Activated naive CD8-positive, alpha-beta T cell treated with anti-CD3 and anti-CD28 coated beads, Interleukin-2, amount 50 U/mL, for 16 hours (primary cell): ENCODE data around the gene MON2.
"Not testable (repeated sequence)": the region's sequence is repeated elsewhere in the genome, so short reads cannot be mapped to it uniquely, and the experiment has no call there.

Experiments
- DNase-seq: peaks from one replicate; pipeline ENCODE4 v3.0.0-alpha.2; 2020; ENCODE audit warnings: low read depth, low spot score

MON2 gene

DNA sequence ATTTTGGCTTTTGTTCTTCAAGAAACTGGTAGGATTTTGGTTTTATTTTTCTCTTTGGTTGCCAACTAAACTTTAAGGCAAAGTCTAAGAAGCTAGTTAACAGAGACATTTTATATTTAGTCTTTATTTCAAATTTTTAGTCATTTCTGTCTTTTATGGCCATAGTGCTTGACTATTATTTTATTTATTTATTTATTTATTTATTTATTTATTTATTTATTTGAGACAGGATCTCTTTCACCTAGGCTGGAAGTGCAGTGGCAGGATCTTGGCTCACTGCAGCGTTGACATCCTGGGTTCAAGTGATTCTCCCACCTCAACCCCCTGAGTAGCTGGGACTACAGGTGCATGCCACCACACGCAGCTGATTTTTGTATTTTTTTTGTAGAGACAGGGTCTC, 3.1 kb downstream of the MON2 start:
- no peak for DNase-seq

DNA sequence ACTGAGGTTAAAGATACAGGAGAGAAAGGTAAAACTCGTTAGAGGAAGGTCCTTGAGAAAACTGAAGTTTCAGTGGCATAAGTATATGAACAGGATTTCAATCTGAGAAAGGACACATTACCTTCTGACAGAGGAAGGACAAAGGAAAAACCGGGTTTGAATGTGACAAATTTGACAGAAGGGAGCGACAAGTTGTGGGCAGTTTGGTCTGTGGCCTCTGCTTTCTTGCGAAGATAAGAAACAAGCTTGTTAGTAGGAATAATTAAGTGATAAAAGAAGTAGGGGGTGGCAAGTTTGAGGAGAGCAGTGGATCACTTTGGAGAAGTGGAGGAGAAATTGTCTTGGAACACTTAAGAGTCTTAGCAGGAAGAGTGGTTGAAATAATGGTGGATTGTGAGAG, 5.1 kb downstream of the MON2 start:
- no peak for DNase-seq

DNA sequence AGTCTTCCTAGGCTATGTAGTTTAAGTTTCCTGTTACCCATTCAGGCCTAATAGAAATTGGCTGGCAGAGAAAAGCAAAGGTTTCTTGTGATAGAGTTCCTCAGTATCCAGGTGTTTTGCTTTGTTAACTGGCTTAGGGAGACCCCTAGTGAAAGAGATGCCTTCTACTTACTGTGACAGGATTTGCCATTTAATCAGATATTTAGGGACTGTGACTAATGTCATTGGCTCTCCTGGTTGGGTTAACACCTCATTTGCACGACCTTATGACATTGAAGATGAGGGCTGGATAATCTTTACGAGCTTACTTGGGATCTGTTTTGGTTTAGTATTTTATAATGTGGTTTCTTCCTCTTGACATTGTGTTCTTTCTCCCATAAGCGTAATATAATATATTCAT, 5.8 kb downstream of the MON2 start:
- DNase-seq, result no peak

DNA sequence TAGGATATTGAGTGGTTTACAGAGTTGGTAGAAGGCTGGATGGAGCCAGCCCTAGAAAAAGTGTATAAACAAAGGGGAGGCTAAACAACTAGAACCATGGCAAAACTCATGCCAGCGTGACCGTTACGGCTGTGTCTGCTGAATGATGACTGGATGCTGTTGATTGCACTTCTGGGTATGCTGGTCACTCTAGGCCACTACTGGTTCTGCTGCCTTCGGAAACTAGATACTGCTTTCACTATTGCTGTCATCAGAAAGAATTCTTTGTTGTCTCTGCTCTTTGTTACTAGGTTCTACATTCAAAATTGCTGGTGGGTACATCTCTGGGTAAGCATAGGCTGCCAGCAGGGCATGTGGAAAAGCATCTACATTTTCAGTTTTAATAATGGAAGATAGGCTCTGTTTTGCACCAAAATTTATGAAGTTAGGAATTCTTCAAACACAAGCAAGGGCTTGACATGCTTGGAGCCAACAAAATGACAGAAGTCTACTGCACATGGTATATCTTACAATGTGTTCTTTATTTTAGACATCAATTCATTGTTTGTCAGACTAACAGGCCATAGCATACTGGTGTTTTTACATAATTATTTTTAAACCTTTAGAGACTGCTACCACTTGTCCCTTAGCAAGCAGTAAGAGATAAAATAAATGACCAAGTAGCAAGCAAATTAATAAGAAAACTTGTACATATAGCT, 15.4 kb downstream of the MON2 start:
- no peak for DNase-seq

DNA sequence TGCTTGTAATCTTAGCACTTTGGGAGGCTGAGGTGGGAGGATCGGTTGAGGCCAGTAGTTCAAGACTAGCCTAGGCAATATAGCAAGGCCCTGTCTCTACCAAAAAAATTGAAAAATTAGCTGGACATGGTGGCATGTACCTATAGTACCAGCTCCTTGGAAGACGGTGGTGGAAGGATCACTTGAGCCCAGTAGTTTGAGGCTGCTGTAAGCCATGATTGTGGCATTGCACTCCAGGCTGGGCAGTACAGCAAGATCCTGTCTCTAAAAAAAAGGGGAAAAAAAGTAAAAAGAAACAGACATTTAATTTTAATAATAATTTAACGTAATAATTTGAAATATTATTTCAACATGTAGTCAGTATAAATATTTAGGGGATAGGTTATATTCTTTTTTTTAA, 16.1 kb downstream of the MON2 start:
- DNase-seq, result no peak

DNA sequence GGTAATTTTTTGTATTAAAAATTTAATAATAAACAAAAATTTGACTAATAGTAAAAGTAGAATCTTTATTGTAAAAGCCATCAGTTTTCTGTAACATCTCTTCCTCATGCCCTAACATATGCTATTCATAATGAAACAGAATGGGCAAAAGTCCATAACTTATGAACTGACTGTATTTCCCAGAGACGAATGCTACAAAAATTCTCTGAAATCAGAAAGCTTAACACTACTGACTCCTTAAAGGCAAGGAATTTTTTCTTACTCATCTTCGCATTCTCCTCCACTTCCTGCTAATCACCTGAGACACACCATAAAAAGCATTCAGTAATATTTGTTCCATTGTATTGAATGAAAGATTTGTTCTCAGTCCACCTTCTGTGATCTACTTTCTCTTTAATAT, 17.6 kb downstream of the MON2 start:
- no peak for DNase-seq

DNA sequence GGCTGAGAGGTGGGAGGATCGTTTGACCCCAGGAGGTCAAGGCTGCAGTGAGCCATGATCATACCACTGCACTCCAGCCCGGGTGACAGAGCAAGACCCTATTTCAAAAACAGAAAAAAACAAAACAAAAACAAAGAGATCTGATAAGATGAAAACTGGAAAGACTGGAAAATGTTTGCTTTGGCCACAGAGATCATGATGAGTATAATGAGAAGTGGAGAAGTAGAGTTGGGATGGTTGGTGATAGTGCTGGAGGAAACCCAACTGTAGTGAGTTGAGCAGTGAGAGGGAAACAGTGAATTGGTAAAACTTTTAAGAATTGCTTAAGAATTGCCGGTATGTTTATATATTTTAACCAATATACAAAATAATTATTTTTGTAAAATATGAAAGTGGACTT, 39.2 kb downstream of the MON2 start:
- DNase-seq, result no peak

DNA sequence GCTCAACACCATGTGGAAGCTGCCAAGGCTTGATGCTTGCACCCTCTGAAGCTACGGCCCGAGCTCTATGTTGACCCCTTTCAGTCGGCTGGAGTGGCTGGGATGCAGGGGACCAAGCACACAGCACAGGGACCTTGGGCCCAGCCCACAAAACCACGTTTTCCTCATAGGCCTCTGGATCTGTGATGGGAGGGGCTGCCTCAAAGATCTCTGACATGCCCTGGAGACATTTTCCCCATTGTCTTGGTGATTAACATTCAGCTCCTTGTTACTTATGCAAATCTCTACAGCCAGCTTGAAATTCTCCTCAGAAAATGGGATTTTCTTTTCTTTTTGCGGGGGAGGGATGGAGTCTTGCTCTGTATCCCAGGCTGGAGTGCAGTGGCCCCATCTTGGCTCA, 46.3 kb downstream of the MON2 start:
- no peak for DNase-seq

DNA sequence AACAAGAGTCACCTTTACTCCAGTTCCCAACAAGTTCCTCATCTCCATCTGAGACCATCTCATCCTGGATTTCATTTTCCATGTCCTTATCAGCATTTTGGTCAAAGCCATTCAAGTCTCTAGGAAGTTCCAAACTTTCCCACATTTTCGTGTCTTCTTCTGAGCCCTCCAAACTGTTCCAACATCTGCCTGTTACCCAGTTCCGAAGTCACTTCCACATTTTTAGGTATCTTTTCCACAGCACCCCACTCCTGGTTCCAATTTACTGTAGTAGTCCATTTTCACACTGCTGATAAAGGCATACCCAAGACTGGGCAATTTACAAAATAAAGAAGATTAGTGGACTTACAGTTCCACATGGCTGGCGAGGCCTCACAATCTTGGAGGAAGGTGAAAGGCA, 47.5 kb downstream of the MON2 start:
- not testable (repeated sequence) for DNase-seq

DNA sequence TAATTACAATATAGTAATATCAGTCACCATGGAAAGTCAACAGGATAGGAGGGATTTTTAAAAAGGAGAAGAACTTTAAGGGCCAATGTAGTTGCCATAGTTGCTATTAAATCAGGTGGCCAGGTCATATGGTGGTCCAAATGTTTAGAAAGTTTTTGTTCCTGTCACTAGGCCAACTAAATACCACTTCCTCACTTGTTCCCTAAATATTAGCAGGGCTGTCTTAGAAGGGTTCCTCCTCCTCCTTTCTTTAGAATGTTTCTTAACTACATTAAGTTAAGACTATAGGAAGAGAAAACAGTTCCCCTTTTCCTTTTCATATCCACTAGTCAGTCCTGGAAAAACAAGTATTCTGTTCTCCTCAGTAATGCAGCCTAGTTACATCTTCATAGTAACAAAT, 50.3 kb downstream of the MON2 start:
- DNase-seq, result no peak

DNA sequence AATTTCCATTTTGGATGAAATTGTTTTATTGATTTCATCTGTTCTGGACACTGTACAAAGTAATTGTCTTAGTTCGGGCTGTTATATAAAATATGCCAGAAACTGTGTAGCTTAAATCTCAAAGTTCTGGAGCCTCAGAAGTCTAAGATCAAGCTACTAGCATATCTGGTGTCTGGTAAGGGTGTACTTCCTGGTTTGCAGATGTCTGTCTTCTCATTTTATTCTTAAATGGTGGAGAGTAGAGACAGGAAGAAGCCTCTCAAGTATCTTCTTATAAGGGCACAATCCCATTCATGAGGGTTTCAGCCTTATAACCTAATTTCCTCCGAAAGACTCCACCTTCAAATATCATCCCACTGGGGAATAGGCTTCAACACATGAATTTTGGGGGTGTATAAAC, 51.3 kb downstream of the MON2 start:
- no peak for DNase-seq

DNA sequence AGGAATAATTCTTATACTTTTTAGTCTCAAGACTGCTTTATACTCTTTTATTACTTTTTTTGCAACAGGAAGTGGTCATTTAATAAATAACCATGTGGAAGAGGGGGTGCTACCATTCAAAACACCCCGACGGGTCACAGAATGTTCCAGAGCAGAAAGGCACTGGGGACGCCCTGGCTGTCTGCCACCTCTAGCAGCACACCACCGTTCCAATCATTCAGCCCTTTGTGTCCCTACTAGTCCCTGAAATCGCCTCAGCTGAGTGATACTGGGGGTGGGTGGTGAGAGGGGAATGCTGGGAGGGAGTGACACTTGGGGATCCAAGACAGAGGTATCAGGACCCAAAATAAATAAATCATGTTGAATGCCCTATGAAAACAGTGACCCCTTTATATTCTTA, 52.4 kb downstream of the MON2 start:
- no peak for DNase-seq

DNA sequence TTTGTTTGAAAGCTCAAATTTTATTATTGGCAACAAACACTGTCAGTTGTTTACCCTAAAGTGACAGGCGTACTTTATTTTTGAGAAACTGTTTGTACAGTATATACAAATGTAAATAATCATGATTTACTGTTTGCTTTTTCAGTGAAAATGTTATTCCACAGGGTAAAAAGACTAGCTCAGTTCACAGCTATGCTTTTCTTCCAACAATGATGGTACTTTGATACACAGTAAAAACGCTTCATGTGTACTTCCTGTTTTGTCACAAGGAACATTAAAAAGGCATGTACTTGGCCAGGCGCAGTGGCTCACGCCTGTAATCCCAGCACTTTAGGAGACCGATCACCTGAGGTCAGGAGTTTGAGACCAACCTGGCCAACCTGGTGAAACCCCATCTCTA, 53.7 kb downstream of the MON2 start:
- DNase-seq, result no peak

DNA sequence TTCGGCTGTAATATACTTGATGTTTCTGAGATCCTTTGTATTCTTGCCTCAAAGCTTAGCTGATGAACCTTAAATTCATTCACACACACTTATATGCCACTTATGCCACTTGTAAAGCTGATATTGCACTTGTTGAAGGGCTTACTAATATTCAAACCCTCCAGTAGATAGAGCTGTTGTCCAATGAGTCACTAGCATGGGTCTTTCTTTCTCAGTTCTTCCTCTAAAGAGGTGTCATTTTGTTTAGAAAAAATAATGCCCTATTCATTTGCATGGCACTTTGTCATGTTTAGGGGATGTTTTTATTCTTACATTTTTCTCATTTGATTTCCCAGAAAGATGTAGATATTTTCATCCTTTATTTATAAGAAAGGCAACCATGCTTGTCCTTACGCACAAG, 56.4 kb downstream of the MON2 start:
- DNase-seq, result no peak

DNA sequence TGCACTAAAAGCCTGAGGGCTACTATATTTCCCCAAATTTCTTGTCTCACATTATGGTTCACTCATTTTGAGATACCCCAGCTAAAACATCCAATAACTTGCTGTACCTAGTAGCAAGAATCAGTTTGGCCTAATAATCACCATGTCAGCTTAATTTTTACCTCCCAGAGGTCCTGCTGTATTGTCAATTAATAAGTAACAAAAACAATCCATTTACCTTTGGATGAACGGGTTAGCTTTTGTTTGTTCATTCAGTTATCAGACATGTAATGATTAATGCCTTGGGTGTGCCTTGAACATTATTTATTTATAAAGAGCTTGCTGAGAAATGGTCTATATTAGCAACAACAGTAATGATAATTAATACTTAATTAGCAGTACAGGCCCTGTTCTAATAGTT, 57.0 kb downstream of the MON2 start:
- no peak for DNase-seq

DNA sequence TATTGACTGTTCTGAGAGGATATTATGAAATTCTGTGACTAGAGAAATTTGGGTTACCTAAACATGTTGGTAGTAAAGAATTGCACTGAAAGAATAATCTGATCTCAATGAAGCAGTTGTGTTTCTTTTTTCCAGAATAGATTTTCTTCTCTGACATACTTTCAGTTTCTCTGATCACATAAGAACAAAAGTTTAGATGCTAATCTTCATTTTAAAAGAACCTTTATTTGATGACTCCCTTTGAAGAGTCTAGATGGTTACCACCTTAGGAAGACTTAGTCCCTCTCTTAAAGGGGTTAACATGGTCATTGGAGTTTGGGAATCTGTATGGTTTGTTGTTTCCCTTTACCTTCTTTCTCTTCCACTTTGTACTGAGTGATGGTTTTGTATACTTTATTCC, 58.6 kb downstream of the MON2 start:
- no peak for DNase-seq

DNA sequence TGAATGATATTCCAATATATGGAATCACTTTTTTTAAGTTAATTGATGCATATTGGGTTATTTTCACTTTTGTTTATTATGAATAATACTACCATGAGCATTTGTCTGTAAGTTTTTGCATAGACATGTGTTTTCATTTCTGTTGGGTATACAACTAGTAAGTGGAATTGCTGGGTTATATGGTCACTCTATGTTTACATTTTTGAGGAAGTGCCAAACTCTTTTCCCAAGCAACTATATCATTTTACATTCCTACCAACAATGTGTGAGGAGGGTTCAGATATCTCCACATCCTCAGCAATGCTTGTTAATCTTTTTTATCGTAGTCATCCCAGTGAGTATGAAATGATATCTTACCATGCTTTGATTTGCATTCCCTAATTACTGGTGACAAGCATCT, 64.0 kb downstream of the MON2 start:
- no peak for DNase-seq

DNA sequence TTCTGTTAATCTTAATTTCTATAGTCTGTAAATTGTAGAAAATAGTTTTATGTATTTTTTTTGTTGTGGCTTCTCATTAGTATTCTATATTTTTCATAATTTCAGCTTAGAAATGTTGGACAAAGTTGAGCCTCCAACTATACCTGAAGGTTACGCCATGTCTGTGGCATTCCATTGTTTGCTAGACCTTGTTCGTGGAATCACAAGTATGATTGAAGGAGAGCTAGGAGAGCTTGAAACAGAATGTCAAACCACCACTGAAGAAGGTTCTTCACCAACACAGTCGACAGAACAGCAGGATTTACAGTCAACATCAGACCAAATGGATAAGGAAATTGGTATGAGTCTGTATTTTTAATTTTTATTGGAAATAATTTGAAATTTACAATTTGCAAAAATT, 65.7 kb downstream of the MON2 start:
- DNase-seq, result no peak

DNA sequence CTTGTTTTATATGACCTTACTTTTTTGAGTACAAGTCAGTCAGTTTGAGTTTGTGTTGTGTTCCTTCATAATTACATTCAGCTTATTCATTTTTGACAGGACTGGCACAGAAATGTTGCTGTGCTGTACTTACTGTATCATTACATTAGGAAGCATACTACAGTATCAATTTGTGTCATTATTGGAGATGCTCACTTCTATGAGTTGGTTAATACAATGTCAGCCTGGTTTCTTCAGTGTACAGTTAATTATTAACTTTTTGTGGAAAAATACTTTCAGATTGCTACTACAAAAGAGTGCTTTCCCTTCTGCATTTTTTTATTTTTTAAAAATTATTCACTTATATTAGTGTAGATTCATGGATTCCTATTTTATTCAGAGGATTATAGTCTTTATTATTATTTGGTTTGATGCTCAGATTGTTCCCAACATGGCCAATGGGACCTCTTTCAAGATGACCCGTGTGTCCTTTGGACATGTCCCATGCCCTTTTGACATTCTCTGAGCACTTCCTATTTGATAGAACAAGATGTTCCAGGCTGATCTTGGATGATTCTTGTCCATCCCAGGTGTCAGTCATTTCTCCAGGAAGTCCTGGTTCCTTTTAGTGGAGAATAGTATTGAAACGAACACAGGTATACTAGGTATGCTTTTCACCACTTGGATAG, 66.6 kb downstream of the MON2 start:
- DNase-seq, result no peak

DNA sequence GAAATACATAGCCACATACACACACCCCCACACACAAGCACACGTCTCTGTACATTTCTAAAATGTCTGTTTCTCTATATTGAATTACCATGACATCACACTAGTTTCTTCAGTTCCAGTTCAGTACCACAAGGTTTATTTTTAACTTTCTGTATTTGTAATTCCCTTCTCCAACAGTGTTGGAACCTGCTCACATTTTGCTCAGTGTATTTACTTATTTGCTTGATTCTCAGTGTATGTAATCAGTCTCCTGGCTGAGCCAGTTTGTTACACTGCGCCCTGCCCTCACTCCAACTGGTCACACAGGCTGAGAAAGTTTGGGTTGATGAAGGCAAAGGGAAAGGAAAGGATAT, 67.1 kb downstream of the MON2 start:
- DNase-seq, result no peak

DNA sequence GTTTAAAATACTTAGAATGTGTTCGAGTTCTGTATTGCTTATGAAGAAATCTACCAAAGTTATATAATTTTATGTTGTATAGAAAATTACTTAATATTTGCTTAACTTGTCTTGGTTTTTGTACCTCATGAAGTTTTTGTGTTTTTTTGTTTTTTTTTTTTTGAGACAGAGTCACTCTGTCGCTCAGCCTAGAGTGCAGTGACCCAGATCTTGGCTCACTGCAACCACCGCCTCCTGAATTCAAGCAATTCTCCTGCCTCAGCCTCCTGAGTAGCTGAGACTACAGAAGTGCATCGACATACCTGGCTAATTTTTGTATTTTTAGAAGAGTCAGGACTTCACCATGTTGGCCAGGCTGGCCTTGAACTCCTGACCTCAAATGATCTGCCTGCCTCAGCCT, 69.9 kb downstream of the MON2 start:
- no peak for DNase-seq

DNA sequence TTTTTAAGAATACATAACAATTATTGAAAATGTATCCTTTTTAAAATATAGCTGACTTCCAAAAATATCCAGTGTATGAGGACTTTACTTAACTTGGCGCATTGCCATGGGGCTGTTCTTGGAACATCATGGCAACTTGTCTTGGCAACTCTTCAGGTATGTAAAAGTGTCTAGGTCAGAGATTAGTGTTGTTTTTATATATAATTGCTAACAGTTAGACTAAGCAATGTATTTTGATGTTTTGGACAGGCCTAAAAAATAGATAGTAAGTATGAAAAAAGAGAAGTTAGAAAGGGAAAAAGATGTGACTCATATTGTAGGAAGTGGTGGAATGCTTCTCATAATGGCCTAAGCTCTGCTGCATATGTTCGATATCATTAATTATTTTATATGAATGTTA, 70.9 kb downstream of the MON2 start:
- no peak for DNase-seq

DNA sequence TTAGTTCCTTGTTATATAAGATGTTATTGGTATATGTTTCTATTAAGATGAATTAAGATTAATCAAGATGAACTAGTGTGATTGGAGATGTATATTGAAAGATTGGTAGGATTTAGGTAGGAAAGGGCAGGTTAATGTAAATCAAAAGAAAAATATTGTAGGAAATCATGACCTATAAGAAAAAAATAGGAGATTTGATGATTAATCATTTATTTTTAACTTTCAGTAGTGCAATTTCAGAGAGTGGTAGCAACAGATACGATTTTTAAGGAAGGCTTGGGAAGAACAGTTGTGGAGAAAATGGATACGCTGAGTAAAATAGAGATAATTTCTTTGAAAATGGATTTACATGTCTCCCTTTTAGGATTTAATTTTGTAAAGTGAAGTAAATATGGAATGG, 73.7 kb downstream of the MON2 start:
- DNase-seq, result no peak

DNA sequence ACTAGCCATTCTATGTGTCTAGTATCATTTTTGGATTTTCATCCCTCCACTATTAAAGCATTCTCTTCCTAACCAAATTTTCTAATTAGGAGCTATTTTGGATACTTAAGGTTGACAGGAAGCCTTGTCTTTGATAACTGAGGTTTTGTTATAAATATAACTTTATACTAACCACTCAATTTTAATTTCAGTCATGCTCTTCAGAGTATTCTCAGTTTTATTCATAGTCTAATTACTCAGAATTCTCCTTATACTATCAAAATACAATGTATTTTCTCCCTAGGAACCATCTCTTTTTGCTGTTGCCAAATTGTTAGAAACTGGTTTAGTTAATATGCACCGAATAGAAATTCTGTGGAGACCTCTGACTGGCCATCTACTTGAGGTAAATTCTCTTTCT, 76.2 kb downstream of the MON2 start:
- DNase-seq, result no peak
